ENCODE data around the gene GATA6.

- TF ChIP-seq CTCF (tag by site-specific recombination; IDR thresholded peaks at IDR 0.05) (no peak), ZBTB10 (tag by site-specific recombination; IDR thresholded peaks at IDR 0.05) (no peak), ZNF521 (tag by site-specific recombination; IDR thresholded peaks at IDR 0.05) (no peak), KLF17 (tag by site-specific recombination; IDR thresholded peaks at IDR 0.05) (no peak), SALL2 (tag by site-specific recombination; IDR thresholded peaks at IDR 0.05; ENCODE audit: borderline replicate concordance) (no peak), ZNF571 (tag by site-specific recombination; IDR thresholded peaks at IDR 0.05) (no peak), ATF2 (tag by site-specific recombination; IDR thresholded peaks at IDR 0.05; ENCODE audit: low read depth) (no peak), SETDB1 (IDR thresholded peaks at IDR 0.05; ENCODE audit: insufficient read length, low read length) (no peak), ZNF335 (tag by site-specific recombination; conservative IDR thresholded peaks at IDR 0.05) (no peak), ZNF433 (tag by site-specific recombination; IDR thresholded peaks at IDR 0.05; ENCODE audit: low read depth) (no peak), ZNF311 (tag by site-specific recombination; IDR thresholded peaks at IDR 0.05; ENCODE audit: borderline replicate concordance) (no peak), REST (tag by site-specific recombination; IDR thresholded peaks at IDR 0.05) (no peak), ZNF510 (tag by site-specific recombination; IDR thresholded peaks at IDR 0.05; ENCODE audit: insufficient replicate concordance) (no peak)
Observed at GRCh38 chr18:22200611-22201225, 31.3 kb downstream of the GATA6 start.

Data from HEK293 (cell line).